COLO668 (cell line): Measurements from ENCODE around the gene APOL2.
A peak's percentile ranks its signal among the peaks of the same experiment; 100 is the strongest.

Experiments used
- DNase-seq: peaks from one replicate; lab custom pipeline; 2025; ENCODE audit not compliant: unreplicated experiment; lab: John Stamatoyannopoulos, UW

Gene APOL2

DNA sequence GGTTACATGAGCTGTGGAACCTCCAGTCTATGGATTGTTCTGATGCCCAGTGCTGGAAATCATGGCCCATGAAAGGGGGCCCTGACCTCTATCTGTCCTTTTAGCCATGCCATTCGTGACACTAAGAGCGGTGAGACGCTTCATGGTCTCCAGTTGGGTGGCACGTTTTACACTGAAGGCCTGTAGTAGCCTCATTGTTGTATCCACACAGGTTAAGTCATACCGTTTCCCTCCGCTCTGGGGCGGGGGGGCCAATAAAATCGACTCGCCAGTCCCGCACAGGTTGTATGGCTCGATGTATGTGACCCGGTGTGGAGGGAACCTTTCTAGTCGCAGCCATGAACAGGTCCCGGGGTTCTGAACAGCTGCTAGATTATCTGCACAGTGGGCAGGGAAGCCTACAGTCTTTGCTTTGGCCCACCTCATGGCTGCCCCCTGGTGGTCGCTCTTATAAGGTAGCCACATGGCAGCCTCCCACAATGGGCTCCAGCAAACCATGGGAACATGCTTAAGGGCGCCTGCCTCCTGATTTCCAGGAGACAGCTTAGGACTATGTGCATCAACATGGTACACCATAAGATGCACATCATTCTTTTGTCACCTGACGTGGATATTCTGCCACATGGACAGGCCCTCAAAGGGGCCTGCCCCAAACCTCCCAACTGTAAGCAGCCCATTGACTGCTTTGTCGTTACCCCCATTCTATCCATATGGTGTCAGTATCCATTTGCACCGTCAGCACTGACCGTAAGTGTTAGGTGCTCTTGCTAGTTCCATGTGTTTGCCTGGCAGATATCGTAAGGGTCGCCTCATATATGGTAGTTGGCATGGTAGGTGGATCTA lies 59.1 kb downstream of the APOL2 start:
- DNase-seq, result peak; percentile 62

- DNase-seq, result no peak
These were observed 62.2 kb downstream of the APOL2 start for GRCh38 chr22:36177160-36177559.
